HG03196 (cell line): ENCODE data around the gene COPS8.

Experiments
- ATAC-seq: cut with Tn5 transposase; IDR thresholded peaks from one replicate; pipeline ENCODE4 v1.9.1; 2021; ENCODE audit not compliant: unreplicated experiment

Gene COPS8

GRCh38 chr2:237085248-237086221 lies at the start of gene COPS8:
COPS8 (plus strand) TSS chr2:237085889; CDS start chr2:237085965, 76 bp downstream.
- ATAC-seq, result peak; percentile 99

- ATAC-seq, result no peak
These were observed 46.2 kb upstream of the COPS8 start for GRCh38 chr2:237039301-237040031.

DNA sequence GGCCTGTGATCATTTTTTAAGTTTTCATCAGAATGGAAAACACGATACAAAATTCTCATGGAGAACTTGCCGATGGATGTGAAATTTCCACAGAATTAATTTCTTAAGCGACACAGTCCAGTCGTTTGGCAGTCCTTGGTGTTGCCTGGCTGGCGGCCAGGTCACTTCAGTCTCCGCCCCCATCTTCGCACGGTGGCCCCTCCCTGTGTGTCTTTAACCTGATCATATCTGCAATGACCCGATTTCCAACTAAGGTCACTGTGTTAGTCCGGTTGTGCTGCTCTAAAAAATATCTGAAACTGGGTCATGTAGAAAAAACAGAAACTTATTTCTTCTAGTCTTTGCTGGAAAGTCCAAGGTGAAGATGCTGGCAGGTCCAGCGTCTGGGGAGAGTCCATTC lies 44.5 kb upstream of the COPS8 start:
- no peak for ATAC-seq

DNA sequence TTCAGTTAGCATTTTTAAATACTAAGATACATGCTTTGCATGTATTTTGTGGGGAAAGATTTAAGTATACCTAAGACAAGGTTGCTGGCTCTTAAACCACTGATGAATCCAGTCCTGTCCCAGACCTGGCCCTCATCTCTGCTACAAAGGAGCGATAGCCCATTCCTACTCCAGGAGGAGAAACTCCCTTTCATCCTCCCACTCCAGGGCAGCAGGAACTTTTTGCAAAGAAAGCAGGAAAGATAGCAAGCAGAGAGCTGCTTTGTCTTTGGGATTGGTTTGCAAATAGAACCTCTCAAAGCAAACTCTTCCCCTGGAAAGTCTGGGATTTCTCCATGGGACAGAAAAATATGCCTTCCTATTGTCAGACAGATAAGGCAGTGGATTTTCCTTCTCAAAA lies 43.6 kb upstream of the COPS8 start:
- ATAC-seq, result no peak

DNA sequence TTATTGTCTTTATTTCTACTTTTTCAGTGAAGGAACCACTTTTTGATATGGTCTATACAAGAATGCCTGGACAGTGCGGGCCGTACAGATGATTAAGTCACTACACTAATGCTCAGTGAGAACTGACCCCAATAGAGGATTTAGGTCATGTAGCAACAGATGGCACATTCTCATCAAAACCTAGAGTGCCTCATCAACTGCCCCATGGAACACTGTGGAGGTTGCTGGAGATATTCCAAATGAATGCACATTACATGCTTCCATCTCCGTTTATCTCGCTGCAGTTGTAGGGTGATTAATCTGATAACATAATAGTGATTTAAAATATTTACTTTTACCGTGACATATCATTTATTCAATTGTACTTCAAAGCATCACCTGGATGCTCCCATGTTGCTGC lies 41.8 kb upstream of the COPS8 start:
- ATAC-seq, result no peak

GRCh38 chr2:237044281-237044680 lies 41.4 kb upstream of the COPS8 start:
- ATAC-seq, result no peak

DNA sequence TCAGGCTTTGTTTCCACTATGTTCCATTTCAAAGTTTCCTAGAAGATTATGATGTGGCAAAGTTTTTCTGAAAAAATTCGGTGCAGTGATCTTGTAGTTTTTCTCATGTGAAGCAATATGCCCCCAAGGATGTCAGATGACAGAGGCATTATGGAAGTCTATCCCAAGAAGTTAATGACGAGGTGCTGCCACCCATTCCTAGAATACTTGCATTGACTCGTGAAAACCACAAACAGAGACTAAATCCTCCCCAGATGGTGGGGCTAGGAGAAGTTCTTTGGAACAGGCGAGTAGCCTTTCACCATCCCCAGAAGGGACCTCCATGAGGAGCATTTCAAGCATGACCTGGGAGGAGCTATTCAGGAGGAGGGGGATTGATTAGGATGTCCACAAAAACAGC lies 40.2 kb upstream of the COPS8 start:
- ATAC-seq, result no peak

DNA sequence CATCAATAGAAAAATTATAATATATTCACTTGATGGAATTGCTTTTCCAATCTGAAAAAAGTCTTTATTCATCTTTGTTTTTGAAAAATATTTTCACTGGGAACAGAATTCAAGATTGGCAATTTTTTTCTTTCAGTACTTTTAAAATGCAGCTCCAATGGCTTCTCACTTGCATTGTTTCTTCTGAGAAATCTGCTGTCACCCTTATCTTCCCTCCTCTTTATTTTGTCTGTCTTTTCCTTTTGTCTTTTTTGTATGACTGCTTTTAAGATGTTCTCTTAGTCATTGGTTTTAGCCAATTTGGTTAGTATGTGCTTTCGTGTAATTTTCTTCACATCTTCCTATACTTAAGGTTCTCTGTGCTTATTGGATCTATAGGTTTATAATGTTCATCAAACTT lies 37.1 kb upstream of the COPS8 start:
- no peak for ATAC-seq

DNA sequence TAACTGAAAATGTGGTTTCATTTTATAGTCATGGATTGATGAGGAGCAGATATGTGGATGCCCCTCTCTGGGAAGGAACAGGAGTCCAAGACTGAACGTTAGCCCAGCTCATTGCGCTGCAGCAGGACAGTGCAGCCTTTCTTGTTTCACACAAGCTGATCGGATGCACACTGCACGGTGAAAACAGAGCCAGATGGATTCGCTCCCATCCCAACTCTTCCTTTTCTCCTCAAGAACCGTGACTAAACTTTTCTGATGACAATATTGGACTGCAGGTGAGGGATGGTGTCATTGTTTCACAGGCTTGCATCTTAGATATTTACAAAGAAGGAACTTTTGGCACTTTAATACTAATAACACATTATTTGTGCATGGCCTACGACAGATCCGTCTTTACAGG lies 33.8 kb upstream of the COPS8 start:
- no peak for ATAC-seq

DNA sequence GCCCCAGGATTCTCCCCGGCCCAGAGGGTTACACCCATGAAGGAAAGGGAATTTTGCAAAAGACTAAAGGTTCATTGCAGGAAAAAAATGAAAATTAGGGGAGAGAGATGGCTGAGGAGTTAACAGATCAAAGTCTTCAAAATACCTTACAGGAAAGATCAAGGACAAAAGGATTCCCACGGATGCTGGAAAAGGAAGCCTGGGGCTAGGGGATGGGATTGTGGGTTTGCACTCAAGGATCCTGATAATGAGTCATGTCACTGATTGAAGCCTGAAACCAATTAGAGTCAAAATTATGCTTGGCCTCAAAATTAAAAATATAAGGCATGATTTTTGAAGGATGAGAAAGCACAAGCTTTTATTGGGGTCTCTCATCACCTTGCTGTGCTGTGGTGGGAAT lies 32.6 kb upstream of the COPS8 start:
- ATAC-seq, result no peak

DNA sequence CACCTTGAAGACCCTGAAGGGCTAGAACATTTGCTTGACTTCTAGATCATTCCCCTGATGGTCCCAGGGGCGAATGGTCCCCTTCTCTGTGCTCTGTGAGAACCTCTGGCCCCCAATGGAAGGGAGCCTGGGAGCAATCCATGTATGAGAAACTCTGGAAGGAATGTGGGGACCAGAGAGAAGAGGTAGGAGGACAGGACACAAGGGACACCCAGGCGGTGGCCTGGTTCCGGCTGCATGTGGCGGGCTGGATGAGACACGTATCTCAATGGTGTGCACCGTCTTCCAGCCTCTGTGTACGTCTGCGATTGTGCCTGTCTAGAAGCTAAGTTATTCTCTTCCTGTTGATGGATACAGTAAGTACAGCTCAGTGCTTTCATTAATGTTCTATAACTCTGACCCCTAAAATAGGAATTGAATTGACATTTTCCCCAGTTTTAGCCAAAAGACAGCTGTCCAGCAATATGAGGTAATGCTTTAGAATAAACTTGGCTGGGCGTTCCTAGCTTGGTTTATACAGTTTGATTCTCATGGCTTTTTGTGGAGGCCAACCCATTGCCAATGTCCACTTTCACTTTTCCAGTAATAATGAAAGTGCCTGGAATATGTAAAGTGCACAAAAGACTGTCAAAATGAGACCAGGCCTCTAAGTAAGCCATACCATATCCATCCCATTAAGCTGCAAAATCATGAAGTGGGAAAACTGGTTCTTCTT lies 30.1 kb upstream of the COPS8 start:
- ATAC-seq, result no peak

DNA sequence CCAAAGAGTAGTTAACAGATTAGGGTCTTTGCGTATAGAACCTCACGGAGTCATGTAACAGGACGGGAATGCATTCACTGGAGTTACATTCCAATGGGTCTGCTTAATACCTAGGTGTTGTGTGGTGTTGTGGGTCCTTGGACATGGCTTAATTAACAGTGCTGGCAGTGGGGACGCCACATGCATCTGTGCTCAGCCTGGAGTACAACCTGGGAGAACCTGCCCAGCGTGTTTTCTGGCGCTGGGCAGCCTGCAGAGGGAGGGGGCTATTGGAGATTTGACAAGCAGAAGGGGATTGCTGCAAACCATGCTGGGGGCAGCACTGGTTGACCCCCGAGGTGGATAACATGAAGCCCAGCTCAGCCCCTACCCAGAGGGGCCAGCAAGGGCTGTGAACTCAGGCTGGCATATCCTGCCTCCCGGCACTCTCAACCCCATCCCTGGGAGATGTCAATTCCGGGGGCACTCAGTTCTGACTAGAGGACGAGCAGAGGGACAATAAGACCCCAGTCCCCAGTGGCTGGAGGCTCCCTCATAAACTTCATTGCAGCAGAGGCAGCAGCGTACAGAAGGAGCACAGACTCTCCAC lies 29.3 kb upstream of the COPS8 start:
- ATAC-seq, result no peak

GRCh38 chr2:237057107-237057506 lies 28.6 kb upstream of the COPS8 start:
- ATAC-seq, result no peak

GRCh38 chr2:237057893-237058300 lies 27.8 kb upstream of the COPS8 start:
- peak; percentile 80 for ATAC-seq

GRCh38 chr2:237058423-237058822 lies 27.3 kb upstream of the COPS8 start:
- ATAC-seq, result no peak

- ATAC-seq, result peak; percentile 73
These were observed 26.4 kb upstream of the COPS8 start for GRCh38 chr2:237059155-237059875.

- ATAC-seq, result no peak
These were observed 25.0 kb upstream of the COPS8 start for GRCh38 chr2:237060534-237061312.

DNA sequence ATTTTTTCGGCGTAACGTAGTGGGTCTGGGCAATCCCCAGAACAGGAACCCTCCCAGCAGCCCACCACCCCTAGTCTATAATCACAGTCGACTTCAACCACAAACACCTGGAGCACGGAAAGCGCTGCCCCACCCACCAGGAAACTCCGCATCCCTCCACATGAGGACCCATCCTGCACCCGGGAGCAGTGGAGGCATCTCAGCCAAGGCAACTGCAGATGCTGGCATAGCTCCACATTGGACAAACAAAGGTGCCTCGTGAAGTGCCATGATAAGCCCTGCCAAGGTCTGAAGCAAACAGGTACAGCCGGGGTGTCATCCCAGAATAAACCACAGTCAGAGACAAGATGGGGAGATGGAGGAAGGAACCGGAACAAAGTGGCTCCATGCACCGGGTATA lies 24.3 kb upstream of the COPS8 start:
- no peak for ATAC-seq

DNA sequence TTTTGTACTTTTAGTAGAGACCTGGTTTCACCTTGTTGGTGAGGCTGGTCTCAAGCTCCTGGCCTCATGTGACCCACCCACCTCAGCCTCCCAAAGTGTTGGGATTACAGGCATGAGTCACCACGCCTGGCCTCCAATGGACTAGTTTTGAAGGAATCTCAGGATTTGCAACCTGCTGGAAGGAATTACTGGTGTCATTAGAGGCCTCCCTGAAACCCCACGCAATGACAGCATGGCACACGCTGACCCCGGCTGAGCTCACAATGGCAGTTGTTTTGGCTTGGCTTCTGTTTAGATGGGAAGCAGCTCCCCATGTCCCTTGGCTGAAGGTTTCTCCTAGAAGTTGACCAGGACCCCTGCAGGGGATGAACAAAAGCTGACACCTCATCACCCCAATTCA lies 23.1 kb upstream of the COPS8 start:
- ATAC-seq, result no peak
